ENCODE results near the gene APOL1.
A peak's percentile ranks its signal among the peaks of the same experiment; 100 is the strongest.

Gene APOL1

GRCh38 chr22:36293606-36294292 is 40.8 kb downstream of the APOL1 start:
- no peak for DNase-seq (ENCODE audit: low spot score)

- no peak for DNase-seq (ENCODE audit: low spot score)
Observed at GRCh38 chr22:36294293-36294620, 41.3 kb downstream of the APOL1 start.

GRCh38 chr22:36294801-36295200 is 41.9 kb downstream of the APOL1 start:
- DNase-seq (ENCODE audit: low spot score), result no peak

- DNase-seq (ENCODE audit: low spot score), result no peak
Observed at GRCh38 chr22:36295247-36295646, 42.3 kb downstream of the APOL1 start.

GRCh38 chr22:36296690-36297089 is 43.8 kb downstream of the APOL1 start:
- no peak for DNase-seq (ENCODE audit: low spot score)

- DNase-seq (ENCODE audit: low spot score), result no peak
Observed at GRCh38 chr22:36297568-36297967, 44.6 kb downstream of the APOL1 start.

- no peak for DNase-seq (ENCODE audit: low spot score)
Observed at GRCh38 chr22:36298118-36298517, 45.2 kb downstream of the APOL1 start.

GRCh38 chr22:36298601-36299000 is 45.7 kb downstream of the APOL1 start:
- no peak for DNase-seq (ENCODE audit: low spot score)

- no peak for DNase-seq (ENCODE audit: low spot score)
Observed at GRCh38 chr22:36299295-36299694, 46.4 kb downstream of the APOL1 start.

- DNase-seq (ENCODE audit: low spot score), result no peak
Observed at GRCh38 chr22:36299911-36300310, 47.0 kb downstream of the APOL1 start.

GRCh38 chr22:36300396-36301212 is 47.7 kb downstream of the APOL1 start:
- DNase-seq (ENCODE audit: low spot score), result no peak

- peak; percentile 81 for DNase-seq (ENCODE audit: low spot score)
Observed at GRCh38 chr22:36301384-36301828, 48.5 kb downstream of the APOL1 start.

- DNase-seq (ENCODE audit: low spot score), result no peak
Observed at GRCh38 chr22:36301851-36302250, 48.9 kb downstream of the APOL1 start.

GRCh38 chr22:36302439-36303114 is 49.6 kb downstream of the APOL1 start:
- DNase-seq (ENCODE audit: low spot score), result no peak

GRCh38 chr22:36303115-36303467 is 50.2 kb downstream of the APOL1 start:
- DNase-seq (ENCODE audit: low spot score), result no peak

- no peak for DNase-seq (ENCODE audit: low spot score)
Observed at GRCh38 chr22:36303874-36304273, 50.9 kb downstream of the APOL1 start.

GRCh38 chr22:36304429-36304828 is 51.5 kb downstream of the APOL1 start:
- DNase-seq (ENCODE audit: low spot score), result no peak

- no peak for DNase-seq (ENCODE audit: low spot score)
Observed at GRCh38 chr22:36305813-36306212, 52.9 kb downstream of the APOL1 start.

GRCh38 chr22:36306227-36306626 is 53.3 kb downstream of the APOL1 start:
- DNase-seq (ENCODE audit: low spot score), result no peak

- no peak for DNase-seq (ENCODE audit: low spot score)
Observed at GRCh38 chr22:36308880-36309279, 55.9 kb downstream of the APOL1 start.

GRCh38 chr22:36311386-36312085 is 58.6 kb downstream of the APOL1 start:
- DNase-seq (ENCODE audit: low spot score), result no peak

GRCh38 chr22:36315325-36315724 is 62.4 kb downstream of the APOL1 start:
- DNase-seq (ENCODE audit: low spot score), result no peak
